ENCODE measurements around the gene SLC44A5. TPM values are rescaled to one million over a fixed set of nuclear protein-coding genes. Genes with fewer than 3 reads are reported as not detected.

The SLC44A5 gene
- total RNA-seq, 2 experiments from 2014 or later: 0.15 to 0.23 TPM

Other genes starting within 250 kb of the SLC44A5 start
- gene ACADM, start 113.6 kb upstream of the SLC44A5 start, total RNA-seq: 10 to 100 TPM; 56.4 to 60.6 TPM
- gene RABGGTB, start 175.1 kb upstream of the SLC44A5 start, total RNA-seq: 100 to 1,000 TPM; 225 to 231 TPM
- under 1 TPM; 0.55 to 0.61 TPM for gene MSH4, start 185.8 kb upstream of the SLC44A5 start, total RNA-seq